HCT116 (cell line): ENCODE results near the gene PTPA. TPM values are rescaled to one million over a fixed set of nuclear protein-coding genes. Genes with fewer than 3 reads are reported as not detected.
A peak's percentile ranks its signal among the peaks of the same experiment; 100 is the strongest.

Source experiments
- ATAC-seq: fragments of 200-7000 bp; cut with Tn5 transposase; 2 replicates; pipeline ENCODE4 v1.9.1; 2020; ENCODE audit warnings: mild to moderate bottlenecking, moderate library complexity
- BruUV-seq: library from RNA; stranded (reverse); fragments of 400-500 nt; replicated peaks from 2 replicates; lab custom pipeline; 2021; lab: Mats Ljungman, UMichigan
- CTCF ChIA-PET: fragments of 300-600 bp; sonication (Branson Sonifier 250); formaldehyde crosslinking; loops from one replicate; lab custom pipeline; 2021; ENCODE audit warnings: antibody characterized with exemption; lab: Charles Lee
- POLR2A ChIA-PET: fragments of 300-600, 350-600 bp; sonication (Branson Sonifier 250); formaldehyde crosslinking; loops from one replicate; lab custom pipeline; 2021; ENCODE audit warnings: antibody characterized with exemption; lab: Charles Lee
- RAD21 ChIA-PET, 2 experiments: fragments of 300-600 bp; sonication (Branson Sonifier 250); formaldehyde crosslinking; loops; one replicate each; lab custom pipeline; 2023; ENCODE audit warnings: low total read pairs in 2 of 2; ENCODE audit not compliant: uncharacterized antibody in 2 of 2, unreplicated experiment in 2 of 2, low non-redundant PET in 1 of 2; lab: Charles Lee
- DNase-seq: peaks from one replicate; pipeline ENCODE4 v3.0.0-alpha.2; 2010; ENCODE audit warnings: low read depth, low spot score
- H2AFZ ChIP-seq: fragments of 200-600 bp; shearing (Covaris generic), sonication (generic); 2 replicates; pipeline ENCODE4 v1.6.1; 2017; ENCODE audit warnings: low read depth, mixed run types, mixed read lengths, antibody characterized with exemption, low read length; ENCODE audit not compliant: poor library complexity, severe bottlenecking
- H3K27ac ChIP-seq: 2 replicates; pipeline ENCODE4 v1.5.1; 2012; ENCODE audit warnings: low read depth, low read length
- H3K27me3 ChIP-seq: fragments of 200-600 bp; sonication (generic); 2 replicates; pipeline ENCODE4 v1.6.1; 2016; ENCODE audit warnings: mixed run types, low read length, mixed read lengths; ENCODE audit not compliant: insufficient read depth
- H3K36me3 ChIP-seq, 2 experiments: fragments of 200-500 bp in 1 of 2; fragments of 200-600 bp in 1 of 2; sonication (Bioruptor generic) in 1 of 2; sonication (generic) in 1 of 2; 2 replicates each; pipeline versions ENCODE4 v1.5.1 to v1.6.1; 2014 to 2016; ENCODE audit warnings: low read length in 2 of 2, inconsistent platforms in 1 of 2, mixed read lengths in 1 of 2, mixed run types in 1 of 2; ENCODE audit not compliant: insufficient read depth in 2 of 2, control insufficient read depth in 1 of 2
- H3K4me1 ChIP-seq, 2 experiments: fragments of 200-600 bp in 1 of 2; sonication (generic) in 1 of 2; 2 replicates each; pipeline versions ENCODE4 v1.5.1 to v1.6.1; 2012 to 2017; ENCODE audit warnings: low read length in 2 of 2, inconsistent platforms in 1 of 2, mild to moderate bottlenecking in 1 of 2, mixed read lengths in 1 of 2, mixed run types in 1 of 2, moderate library complexity in 1 of 2; ENCODE audit not compliant: insufficient read depth in 2 of 2, control insufficient read depth in 1 of 2
- H3K4me2 ChIP-seq: fragments of 200-600 bp; sonication (generic); 2 replicates; pipeline ENCODE4 v1.6.1; 2017; ENCODE audit warnings: mixed run types, low read length, mixed read lengths
- H3K4me3 ChIP-seq, 2 experiments: fragments of 200-600 bp in 1 of 2; sonication (generic) in 1 of 2; replicated peaks in 1 of 2; 2 replicates each; pipeline ENCODE4 v1.5.1; 2011 to 2016; ENCODE audit warnings: low read length in 2 of 2, control low read depth in 1 of 2, low read depth in 1 of 2, mild to moderate bottlenecking in 1 of 2, mixed read lengths in 1 of 2, mixed run types in 1 of 2
- H3K79me2 ChIP-seq: fragments of 200-600 bp; sonication (generic); 2 replicates; pipeline ENCODE4 v1.6.1; 2017; ENCODE audit warnings: mild to moderate bottlenecking, mixed run types, low read length, moderate library complexity, mixed read lengths; ENCODE audit not compliant: insufficient read depth
- H3K9ac ChIP-seq: fragments of 200-600 bp; sonication (generic); 2 replicates; pipeline ENCODE4 v1.6.1; 2016; ENCODE audit warnings: low read length, mixed read lengths
- H3K9me2 ChIP-seq: fragments of 200-600 bp; sonication (generic), shearing (Covaris generic); 2 replicates; pipeline ENCODE4 v1.6.1; 2017; ENCODE audit warnings: mixed run types, mild to moderate bottlenecking, moderate library complexity; ENCODE audit not compliant: insufficient read depth
- H3K9me3 ChIP-seq, 2 experiments: fragments of 200-500 bp in 1 of 2; fragments of 200-600 bp in 1 of 2; sonication (Bioruptor generic) in 1 of 2; sonication (generic) in 1 of 2; 2 replicates each; pipeline ENCODE4 v1.6.1; 2014 to 2017; ENCODE audit warnings: low read length in 2 of 2, mixed read lengths in 2 of 2, inconsistent platforms in 1 of 2, low read depth in 1 of 2, mild to moderate bottlenecking in 1 of 2, mixed run types in 1 of 2, moderate library complexity in 1 of 2; ENCODE audit not compliant: control insufficient read depth in 1 of 2, insufficient read depth in 1 of 2
- H4K20me1 ChIP-seq: fragments of 200-600 bp; sonication (generic), shearing (Covaris generic); 2 replicates; pipeline ENCODE4 v1.6.1; 2017; ENCODE audit warnings: mixed run types, mild to moderate bottlenecking, moderate library complexity; ENCODE audit not compliant: insufficient read depth
- EGR1 ChIP-seq: IDR thresholded peaks from 2 replicates; pipeline ENCODE4 v1.6.1; 2012; ENCODE audit warnings: low read depth
- ELF1 ChIP-seq: IDR thresholded peaks from 2 replicates; pipeline ENCODE4 v1.6.1; 2012; ENCODE audit warnings: low read depth, borderline replicate concordance
- EZH2phosphoT487 ChIP-seq: fragments of 200-600 bp; IDR thresholded peaks from 2 replicates; pipeline ENCODE4 v1.6.1; 2018; ENCODE audit warnings: antibody characterized with exemption, borderline replicate concordance
- POLR2A ChIP-seq: IDR thresholded peaks from 2 replicates; pipeline ENCODE4 v1.7.0; 2011; ENCODE audit warnings: borderline replicate concordance; ENCODE audit not compliant: insufficient read depth, insufficient read length; ENCODE audit errors: extremely low read depth
- POLR2AphosphoS5 ChIP-seq: IDR thresholded peaks from 2 replicates; pipeline ENCODE4 v1.6.1; 2011; ENCODE audit warnings: mild to moderate bottlenecking, low read depth, low read length, moderate library complexity
- RAD21 ChIP-seq: IDR thresholded peaks from 2 replicates; pipeline ENCODE4 v1.6.1; 2012; ENCODE audit warnings: low read depth, mild to moderate bottlenecking
- SIN3A ChIP-seq: IDR thresholded peaks from 2 replicates; pipeline ENCODE4 v1.6.1; 2012; ENCODE audit warnings: low read depth
- SP1 ChIP-seq: IDR thresholded peaks from 2 replicates; pipeline ENCODE4 v1.6.1; 2012; ENCODE audit warnings: low read depth
- SRF ChIP-seq: IDR thresholded peaks from 2 replicates; pipeline ENCODE4 v1.6.1; 2012; ENCODE audit warnings: low read depth
- TCF7L2 ChIP-seq: IDR thresholded peaks from 2 replicates; pipeline ENCODE4 v1.7.0; 2011; ENCODE audit warnings: borderline replicate concordance, inconsistent platforms; ENCODE audit not compliant: insufficient read depth, insufficient read length; ENCODE audit errors: extremely low read depth
- ZNF274 ChIP-seq: fragments of 200-500 bp; sonication (Bioruptor generic); IDR thresholded peaks from 2 replicates; pipeline ENCODE4 v1.6.1; 2014; ENCODE audit warnings: mild to moderate bottlenecking, low read depth, low read length, inconsistent platforms
- intact Hi-C: fragments of 100-400 bp; cut with micrococcal nuclease; formaldehyde crosslinking; loops from 2 replicates; pipeline ENCODE4 v1.10.0; 2022
- total RNA-seq: library from RNA; stranded (reverse); gene quantifications from one replicate; pipeline ENCODE4 v1.2.1, GENCODE V29; 2021; ENCODE audit not compliant: unreplicated experiment
- TF ChIP-seq, protein P1 (sequence below): IDR thresholded peaks from 2 replicates; pipeline ENCODE4 v1.6.1; 2012; ENCODE audit warnings: low read depth
- TF ChIP-seq, protein P2 (sequence below): IDR thresholded peaks from 2 replicates; pipeline ENCODE4 v1.6.1; 2012
- TF ChIP-seq, protein P3 (sequence below): IDR thresholded peaks from 2 replicates; pipeline ENCODE4 v1.6.1; 2012

PTPA gene
- total RNA-seq, 1 experiment from 2014 or later, result 177 TPM

DNA sequence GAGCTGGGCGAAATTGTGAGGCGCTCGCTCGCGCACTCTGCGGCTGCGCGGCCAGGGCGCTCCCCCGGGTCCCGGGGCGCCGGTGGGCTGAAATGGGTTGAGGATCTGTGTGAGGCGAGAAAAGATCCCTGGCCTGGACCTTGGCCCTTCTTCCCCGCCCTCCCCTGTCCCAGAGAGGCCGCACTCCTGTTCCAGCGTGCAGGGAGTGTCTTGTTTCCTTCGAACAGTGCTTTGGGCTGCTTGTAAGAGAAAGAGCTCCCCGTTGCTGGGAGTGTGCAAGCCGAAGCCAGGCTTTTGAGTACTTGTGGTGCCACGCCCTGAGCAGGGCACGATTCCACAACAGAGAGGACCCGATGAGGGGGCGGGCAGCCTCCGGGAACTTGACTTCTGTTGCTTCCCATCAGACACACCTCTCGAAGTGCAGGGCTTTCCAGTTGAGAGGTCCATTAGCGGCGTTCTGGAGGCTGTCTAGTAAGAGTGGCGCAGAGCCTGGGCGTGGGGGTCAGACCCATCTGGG lies 29.8 kb upstream of the PTPA start:
- intact Hi-C loops, result loop anchor here (2.0 kb wide), 1 partner anchor 53 kb away; the partner anchor contains the start of gene SH3GLB2
- DNase-seq (no peak), ATAC-seq (peak; percentile 0; the same call in 1 of the 2 replicates)
- Histone ChIP-seq H3K9ac (peak overlapping the region; percentile 87), H3K36me3 (peaks cover 2 to 10% of the 10 kb centered on the region in 2 experiments; a peak in 1 of 4 replicates), H3K4me2 (peak overlapping the region; percentile 94), H4K20me1 (no peaks in the 10 kb centered on the region), H3K9me2 (no peaks in the 10 kb centered on the region), H3K27ac (peak overlapping the region; percentile 69), H3K4me3 (peak overlapping the region; percentile 93 to 95), H2AFZ (no peak overlapping the region), H3K4me1 (peaks cover 11 to 17% of the 10 kb centered on the region in 2 experiments), H3K79me2 (peaks cover 31% of the 10 kb centered on the region), H3K9me3 (no peaks in the 10 kb centered on the region), H3K27me3 (no peaks in the 10 kb centered on the region)
- ChIA-PET RAD21 (no interaction called here), CTCF (interaction anchor here (1.1 to 2.3 kb wide), 4 partner anchors 50 to 543 kb away, joined by 3 to 11 read pairs (median 6); partner anchors contain the start of gene SH3GLB2), POLR2A (interaction anchor here (0.9 to 1.8 kb wide), 4 partner anchors 29 to 97 kb away, joined by 4 to 5 read pairs (median 4); partner anchors contain the start of genes CRAT, IER5L, MIGA2 and PTPA)
- no TSS peak for BruUV-seq
- peak; percentile 53; the same call in 1 of the 2 replicates for TF ChIP-seq POLR2AphosphoS5
- TF ChIP-seq RAD21, result no peak
- TF ChIP-seq POLR2A, result peak; percentile 2

DNA sequence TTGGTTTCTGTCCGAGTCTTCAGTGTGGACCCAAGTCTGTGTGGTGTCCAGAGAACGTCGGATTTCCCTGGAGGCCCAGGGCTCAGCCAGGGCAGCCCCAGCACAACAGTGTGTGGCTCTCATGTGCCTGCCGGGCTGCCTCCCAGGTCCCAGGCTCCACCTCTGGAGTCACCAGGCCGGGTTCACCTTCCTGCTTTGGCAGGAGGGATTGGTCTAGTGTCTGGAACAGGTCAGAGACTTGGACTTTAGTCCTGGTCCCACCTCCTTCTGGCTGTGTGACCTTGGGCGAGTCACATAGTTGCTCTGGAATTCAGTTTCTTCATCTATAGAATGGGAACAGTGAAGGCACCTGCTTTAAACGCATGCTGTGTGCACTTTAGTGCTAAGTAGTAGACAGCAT lies 27.1 kb upstream of the PTPA start:
- DNase-seq (no peak), ATAC-seq (no peak)
- BruUV-seq, result no TSS peak
- ChIA-PET CTCF (no interaction called here), RAD21 (no interaction called here), POLR2A (no interaction called here)
- Histone ChIP-seq H3K4me3 (no peak overlapping the region), H3K27ac (no peak overlapping the region), H3K9me3 (no peaks in the 10 kb centered on the region), H3K4me1 (peaks cover 11 to 17% of the 10 kb centered on the region in 2 experiments), H4K20me1 (no peaks in the 10 kb centered on the region), H3K9ac (no peak overlapping the region), H3K36me3 (peaks cover 2 to 14% of the 10 kb centered on the region in 2 experiments; a peak in 3 of 4 replicates), H3K9me2 (no peaks in the 10 kb centered on the region), H2AFZ (no peak overlapping the region), H3K27me3 (no peaks in the 10 kb centered on the region), H3K79me2 (peaks cover 31% of the 10 kb centered on the region), H3K4me2 (no peak overlapping the region)
- intact Hi-C loops, result no loop called here
- no peak for TF ChIP-seq EZH2phosphoT487
- TF ChIP-seq, protein P1, sequence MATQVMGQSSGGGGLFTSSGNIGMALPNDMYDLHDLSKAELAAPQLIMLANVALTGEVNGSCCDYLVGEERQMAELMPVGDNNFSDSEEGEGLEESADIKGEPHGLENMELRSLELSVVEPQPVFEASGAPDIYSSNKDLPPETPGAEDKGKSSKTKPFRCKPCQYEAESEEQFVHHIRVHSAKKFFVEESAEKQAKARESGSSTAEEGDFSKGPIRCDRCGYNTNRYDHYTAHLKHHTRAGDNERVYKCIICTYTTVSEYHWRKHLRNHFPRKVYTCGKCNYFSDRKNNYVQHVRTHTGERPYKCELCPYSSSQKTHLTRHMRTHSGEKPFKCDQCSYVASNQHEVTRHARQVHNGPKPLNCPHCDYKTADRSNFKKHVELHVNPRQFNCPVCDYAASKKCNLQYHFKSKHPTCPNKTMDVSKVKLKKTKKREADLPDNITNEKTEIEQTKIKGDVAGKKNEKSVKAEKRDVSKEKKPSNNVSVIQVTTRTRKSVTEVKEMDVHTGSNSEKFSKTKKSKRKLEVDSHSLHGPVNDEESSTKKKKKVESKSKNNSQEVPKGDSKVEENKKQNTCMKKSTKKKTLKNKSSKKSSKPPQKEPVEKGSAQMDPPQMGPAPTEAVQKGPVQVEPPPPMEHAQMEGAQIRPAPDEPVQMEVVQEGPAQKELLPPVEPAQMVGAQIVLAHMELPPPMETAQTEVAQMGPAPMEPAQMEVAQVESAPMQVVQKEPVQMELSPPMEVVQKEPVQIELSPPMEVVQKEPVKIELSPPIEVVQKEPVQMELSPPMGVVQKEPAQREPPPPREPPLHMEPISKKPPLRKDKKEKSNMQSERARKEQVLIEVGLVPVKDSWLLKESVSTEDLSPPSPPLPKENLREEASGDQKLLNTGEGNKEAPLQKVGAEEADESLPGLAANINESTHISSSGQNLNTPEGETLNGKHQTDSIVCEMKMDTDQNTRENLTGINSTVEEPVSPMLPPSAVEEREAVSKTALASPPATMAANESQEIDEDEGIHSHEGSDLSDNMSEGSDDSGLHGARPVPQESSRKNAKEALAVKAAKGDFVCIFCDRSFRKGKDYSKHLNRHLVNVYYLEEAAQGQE, result no peak
- TF ChIP-seq, protein P2, sequence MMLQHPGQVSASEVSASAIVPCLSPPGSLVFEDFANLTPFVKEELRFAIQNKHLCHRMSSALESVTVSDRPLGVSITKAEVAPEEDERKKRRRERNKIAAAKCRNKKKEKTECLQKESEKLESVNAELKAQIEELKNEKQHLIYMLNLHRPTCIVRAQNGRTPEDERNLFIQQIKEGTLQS, result no peak
- TF ChIP-seq POLR2AphosphoS5, result no peak
- TF ChIP-seq, protein P3, sequence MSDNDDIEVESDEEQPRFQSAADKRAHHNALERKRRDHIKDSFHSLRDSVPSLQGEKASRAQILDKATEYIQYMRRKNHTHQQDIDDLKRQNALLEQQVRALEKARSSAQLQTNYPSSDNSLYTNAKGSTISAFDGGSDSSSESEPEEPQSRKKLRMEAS, result no peak
- no peak for TF ChIP-seq SRF
- TF ChIP-seq TCF7L2, result no peak
- no peak for TF ChIP-seq SP1
- TF ChIP-seq ZNF274, result no peak
- TF ChIP-seq SIN3A, result no peak
- TF ChIP-seq RAD21, result no peak
- TF ChIP-seq ELF1, result no peak
- TF ChIP-seq EGR1, result no peak
